ENCODE results near the gene PTPN11.
"Not testable (repeated sequence)": the region's sequence is repeated elsewhere in the genome, so short reads cannot be mapped to it uniquely, and the experiment has no call there.

PTPN11 gene

GRCh38 chr12:112418608-112419296 is at the start of gene PTPN11:
Gene PTPN11, plus strand, starts transcription at chr12:112418947. Its CDS starts 165 bp downstream, at chr12:112419112.
- peak; percentile 95 for DNase-seq (ENCODE audit: low spot score)

- no peak for DNase-seq (ENCODE audit: low spot score)
These were observed 48.5 kb upstream of the PTPN11 start for GRCh38 chr12:112370199-112370598.

DNA sequence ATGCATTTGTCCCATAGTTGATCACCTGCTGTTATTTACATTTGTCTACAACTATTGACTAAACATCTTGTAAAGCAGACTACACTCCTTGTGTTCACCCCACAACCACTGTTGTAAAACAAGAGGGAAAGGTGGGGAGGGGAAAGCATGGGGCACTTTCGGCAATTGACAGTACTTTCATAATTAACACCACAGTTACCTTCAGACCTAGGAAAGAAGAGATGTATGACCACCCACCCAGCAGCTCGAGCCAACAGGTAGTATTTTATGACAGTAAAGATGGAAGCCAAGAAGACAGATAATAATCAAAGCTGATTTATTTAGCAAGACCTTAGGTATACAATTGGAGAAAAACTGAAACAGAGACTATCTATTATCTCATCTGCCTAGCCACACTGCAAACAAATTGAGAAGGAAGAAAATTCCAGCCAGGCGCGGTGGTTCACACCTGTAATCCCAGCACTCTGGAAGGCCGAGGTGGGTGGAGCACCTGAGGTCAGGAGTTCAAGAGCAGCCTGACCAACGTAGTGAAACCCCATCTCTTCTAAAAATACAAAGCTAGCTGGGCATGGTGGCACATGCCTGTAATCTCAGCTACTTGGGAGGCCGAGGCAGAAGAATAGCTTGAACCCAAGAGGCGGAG is 47.8 kb upstream of the PTPN11 start:
- no peak for DNase-seq (ENCODE audit: low spot score)

GRCh38 chr12:112374166-112374740 is 44.5 kb upstream of the PTPN11 start:
- no peak for DNase-seq (ENCODE audit: low spot score)

DNA sequence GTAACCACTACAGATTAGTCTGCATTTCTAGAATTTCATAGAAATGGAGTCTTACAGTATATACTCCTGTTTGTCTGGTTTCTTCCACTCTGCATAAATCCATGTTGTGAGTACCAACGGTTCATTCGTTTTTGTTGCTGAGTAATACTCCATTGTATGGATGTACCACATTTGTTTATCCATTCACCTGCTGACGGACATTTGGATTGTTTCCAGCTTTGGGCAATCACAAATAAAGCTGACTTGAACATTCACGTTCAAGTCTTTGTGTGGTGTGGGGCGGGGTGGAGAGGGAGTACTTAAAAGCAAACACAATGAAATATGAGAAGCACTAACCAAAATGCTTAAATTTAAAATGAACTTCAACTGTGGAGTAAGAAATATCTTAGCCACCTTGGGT is 43.6 kb upstream of the PTPN11 start:
- DNase-seq (ENCODE audit: low spot score) = no peak

DNA sequence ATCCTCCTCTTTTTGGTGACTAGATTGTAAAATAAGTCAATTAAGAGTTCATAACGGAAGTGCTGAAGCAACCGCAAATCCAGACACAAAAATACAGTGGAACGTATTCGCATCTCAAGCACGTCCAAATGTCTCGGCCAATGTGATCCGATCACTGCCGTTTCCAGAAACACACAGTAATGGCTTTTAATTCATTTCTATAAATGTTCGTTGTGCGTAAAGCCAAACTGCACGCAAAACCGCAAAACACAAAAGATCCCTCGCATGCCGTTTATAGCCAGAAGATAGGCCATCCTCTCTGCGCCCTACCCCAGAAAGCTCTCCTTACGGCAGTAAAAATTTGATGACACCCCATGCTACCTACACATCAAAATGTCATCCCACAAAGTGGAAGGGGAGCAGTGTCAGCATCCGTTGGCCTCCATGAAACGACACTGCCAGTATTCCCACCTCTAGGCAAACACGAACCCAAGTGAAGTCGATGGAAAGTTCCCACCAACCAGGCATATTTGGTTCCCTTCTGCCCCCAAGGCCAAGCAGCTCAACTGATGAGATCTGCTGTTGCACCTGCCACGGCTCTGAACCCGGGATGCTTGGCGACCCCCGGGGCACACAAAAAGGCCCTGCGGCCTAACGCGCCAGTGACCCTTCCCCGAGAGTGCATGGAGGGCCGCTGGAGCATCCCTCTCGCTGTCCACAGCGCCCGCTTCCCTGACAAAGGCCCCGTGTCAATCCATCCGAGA is 37.9 kb upstream of the PTPN11 start:
- peak; percentile 52 for DNase-seq (ENCODE audit: low spot score)

GRCh38 chr12:112381406-112381882 is 37.3 kb upstream of the PTPN11 start:
- DNase-seq (ENCODE audit: low spot score) = no peak

- DNase-seq (ENCODE audit: low spot score) = peak; percentile 97
These were observed 36.6 kb upstream of the PTPN11 start, which contains the start of gene HECTD4 for GRCh38 chr12:112381883-112382796. Gene HECTD4, minus strand, starts transcription at chr12:112382431. Its CDS starts 303 bp downstream, at chr12:112382128.

- DNase-seq (ENCODE audit: low spot score) = no peak
These were observed 35.9 kb upstream of the PTPN11 start for GRCh38 chr12:112382866-112383265.

GRCh38 chr12:112386726-112387125 is 32.0 kb upstream of the PTPN11 start:
- peak; percentile 64 for DNase-seq (ENCODE audit: low spot score)

DNA sequence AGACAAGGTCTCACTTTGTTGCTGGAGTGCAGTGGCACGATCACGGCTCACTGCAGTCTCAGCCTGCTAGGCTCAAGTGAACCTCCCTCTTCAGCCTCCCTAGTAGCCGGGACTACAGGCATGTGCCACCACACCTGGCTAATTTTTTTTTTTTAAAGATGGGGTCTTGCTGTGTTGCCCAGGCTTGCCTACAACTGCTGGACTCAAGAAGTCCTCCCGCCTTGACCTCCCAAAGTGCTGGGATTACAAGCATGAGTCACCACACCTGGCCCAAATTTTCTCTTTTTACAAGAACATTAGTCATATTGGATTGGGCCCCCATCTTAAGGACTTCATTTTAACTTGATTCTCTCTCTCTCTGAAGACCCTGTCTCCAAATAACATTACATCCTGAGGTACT is 29.5 kb upstream of the PTPN11 start:
- DNase-seq (ENCODE audit: low spot score) = no peak

GRCh38 chr12:112389922-112390654 is 28.7 kb upstream of the PTPN11 start:
- DNase-seq (ENCODE audit: low spot score) = not testable (repeated sequence)

GRCh38 chr12:112393328-112393727 is 25.4 kb upstream of the PTPN11 start:
- no peak for DNase-seq (ENCODE audit: low spot score)

- no peak for DNase-seq (ENCODE audit: low spot score)
These were observed 17.7 kb upstream of the PTPN11 start for GRCh38 chr12:112401054-112401453.

- DNase-seq (ENCODE audit: low spot score) = no peak
These were observed 16.7 kb upstream of the PTPN11 start for GRCh38 chr12:112401903-112402498.

GRCh38 chr12:112406519-112407488 is 11.9 kb upstream of the PTPN11 start:
- DNase-seq (ENCODE audit: low spot score) = no peak

DNA sequence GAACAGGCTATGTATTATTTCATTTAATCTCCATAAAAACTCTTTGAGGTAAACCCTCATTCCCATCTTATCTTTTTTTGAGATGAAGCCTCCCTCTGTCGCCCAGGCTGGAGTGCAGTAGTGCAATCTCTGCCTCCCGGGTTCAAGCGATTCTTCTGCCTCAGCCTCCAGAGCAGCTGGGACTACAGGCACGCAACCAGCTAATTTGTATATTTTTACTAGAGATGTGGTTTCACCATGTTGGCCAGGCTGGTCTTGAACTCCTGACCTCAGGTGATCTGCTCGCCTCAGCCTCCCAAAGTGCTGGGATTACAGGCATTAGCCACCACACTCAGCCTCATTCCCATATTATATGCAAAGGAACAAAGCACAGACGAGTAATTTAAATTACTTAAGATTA is 11.1 kb upstream of the PTPN11 start:
- DNase-seq (ENCODE audit: low spot score) = not testable (repeated sequence)

DNA sequence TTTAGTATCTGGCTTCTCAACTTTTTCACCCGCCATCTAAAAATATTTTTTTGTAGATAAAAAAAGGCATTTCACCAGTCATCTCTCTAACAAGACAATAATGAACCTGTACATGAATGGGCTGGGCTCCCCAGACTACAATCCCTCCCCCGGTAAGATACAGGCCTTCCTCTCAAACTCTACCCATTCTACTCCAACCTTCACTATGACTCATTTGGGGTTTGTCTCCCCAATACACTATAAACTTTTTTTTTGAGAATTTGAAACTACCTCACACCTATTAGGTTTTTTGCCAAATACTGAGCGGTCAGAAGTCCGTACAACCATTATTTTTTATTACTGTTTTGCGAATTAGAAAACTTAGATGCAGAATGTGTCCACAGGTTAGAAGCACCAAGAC is 10.1 kb upstream of the PTPN11 start:
- no peak for DNase-seq (ENCODE audit: low spot score)

All from D341Med (cell line).